OCI-LY3 (cell line): Measurements from ENCODE around the gene GUF1.

ENCODE experiments used
- EZH2phosphoT487 ChIP-seq: fragments of 200-600 bp; shearing (Covaris generic); IDR thresholded peaks from 2 replicates; pipeline ENCODE4 v1.6.1; 2018; ENCODE audit warnings: antibody characterized with exemption, mixed run types, low read depth
- TF ChIP-seq, protein P1 (sequence below): fragments of 200-600, 300-600 bp; sonication (generic); IDR thresholded peaks from 2 replicates; pipeline ENCODE4 v1.5.1; 2014; ENCODE audit warnings: antibody characterized with exemption, low read length, low read depth

- TF ChIP-seq, protein P1, sequence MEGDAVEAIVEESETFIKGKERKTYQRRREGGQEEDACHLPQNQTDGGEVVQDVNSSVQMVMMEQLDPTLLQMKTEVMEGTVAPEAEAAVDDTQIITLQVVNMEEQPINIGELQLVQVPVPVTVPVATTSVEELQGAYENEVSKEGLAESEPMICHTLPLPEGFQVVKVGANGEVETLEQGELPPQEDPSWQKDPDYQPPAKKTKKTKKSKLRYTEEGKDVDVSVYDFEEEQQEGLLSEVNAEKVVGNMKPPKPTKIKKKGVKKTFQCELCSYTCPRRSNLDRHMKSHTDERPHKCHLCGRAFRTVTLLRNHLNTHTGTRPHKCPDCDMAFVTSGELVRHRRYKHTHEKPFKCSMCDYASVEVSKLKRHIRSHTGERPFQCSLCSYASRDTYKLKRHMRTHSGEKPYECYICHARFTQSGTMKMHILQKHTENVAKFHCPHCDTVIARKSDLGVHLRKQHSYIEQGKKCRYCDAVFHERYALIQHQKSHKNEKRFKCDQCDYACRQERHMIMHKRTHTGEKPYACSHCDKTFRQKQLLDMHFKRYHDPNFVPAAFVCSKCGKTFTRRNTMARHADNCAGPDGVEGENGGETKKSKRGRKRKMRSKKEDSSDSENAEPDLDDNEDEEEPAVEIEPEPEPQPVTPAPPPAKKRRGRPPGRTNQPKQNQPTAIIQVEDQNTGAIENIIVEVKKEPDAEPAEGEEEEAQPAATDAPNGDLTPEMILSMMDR = no peak
- TF ChIP-seq EZH2phosphoT487 = no peak
Measured at GRCh38 chr4:44668526-44668925, 9.7 kb upstream of the GUF1 start.
